WI38 (cell line): ENCODE data around the gene MSI2.

Experiments
- H3K4me3 ChIP-seq: 2 replicates; pipeline ENCODE4 v1.5.1; 2011; ENCODE audit warnings: low read depth, mild to moderate bottlenecking, control low read depth, low read length
- TF ChIP-seq, protein P1 (sequence below): IDR thresholded peaks from 2 replicates; pipeline ENCODE4 v1.5.1; 2012; ENCODE audit warnings: low read depth, mild to moderate bottlenecking, control low read depth, low read length

Gene MSI2

DNA sequence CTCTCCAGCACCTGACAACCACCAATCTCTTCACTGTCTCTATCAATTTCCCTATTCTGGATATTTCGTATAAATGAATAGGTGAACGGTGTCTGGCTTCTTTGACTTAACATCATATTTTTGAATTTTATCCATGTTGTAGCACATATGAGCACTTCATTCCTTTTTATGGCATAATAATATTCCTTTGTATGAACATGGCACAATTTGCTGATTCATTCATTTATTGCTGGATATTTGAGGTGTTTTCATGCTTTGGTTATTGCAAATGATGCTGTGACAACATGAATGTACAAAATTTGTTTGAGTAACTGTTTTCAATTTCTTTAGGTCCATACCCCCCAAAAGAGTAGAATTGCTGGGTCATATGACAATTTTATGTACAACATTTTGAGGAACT, 476.8 kb downstream of the MSI2 start:
- TF ChIP-seq, protein P1, sequence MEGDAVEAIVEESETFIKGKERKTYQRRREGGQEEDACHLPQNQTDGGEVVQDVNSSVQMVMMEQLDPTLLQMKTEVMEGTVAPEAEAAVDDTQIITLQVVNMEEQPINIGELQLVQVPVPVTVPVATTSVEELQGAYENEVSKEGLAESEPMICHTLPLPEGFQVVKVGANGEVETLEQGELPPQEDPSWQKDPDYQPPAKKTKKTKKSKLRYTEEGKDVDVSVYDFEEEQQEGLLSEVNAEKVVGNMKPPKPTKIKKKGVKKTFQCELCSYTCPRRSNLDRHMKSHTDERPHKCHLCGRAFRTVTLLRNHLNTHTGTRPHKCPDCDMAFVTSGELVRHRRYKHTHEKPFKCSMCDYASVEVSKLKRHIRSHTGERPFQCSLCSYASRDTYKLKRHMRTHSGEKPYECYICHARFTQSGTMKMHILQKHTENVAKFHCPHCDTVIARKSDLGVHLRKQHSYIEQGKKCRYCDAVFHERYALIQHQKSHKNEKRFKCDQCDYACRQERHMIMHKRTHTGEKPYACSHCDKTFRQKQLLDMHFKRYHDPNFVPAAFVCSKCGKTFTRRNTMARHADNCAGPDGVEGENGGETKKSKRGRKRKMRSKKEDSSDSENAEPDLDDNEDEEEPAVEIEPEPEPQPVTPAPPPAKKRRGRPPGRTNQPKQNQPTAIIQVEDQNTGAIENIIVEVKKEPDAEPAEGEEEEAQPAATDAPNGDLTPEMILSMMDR, result no peak
- H3K4me3 ChIP-seq, result no peak overlapping the region
